ENCODE measurements around the gene CLC.

GRCh38 chr19:39752795-39753194 lies 15.0 kb upstream of the CLC start:
- TF ChIP-seq, protein P1, sequence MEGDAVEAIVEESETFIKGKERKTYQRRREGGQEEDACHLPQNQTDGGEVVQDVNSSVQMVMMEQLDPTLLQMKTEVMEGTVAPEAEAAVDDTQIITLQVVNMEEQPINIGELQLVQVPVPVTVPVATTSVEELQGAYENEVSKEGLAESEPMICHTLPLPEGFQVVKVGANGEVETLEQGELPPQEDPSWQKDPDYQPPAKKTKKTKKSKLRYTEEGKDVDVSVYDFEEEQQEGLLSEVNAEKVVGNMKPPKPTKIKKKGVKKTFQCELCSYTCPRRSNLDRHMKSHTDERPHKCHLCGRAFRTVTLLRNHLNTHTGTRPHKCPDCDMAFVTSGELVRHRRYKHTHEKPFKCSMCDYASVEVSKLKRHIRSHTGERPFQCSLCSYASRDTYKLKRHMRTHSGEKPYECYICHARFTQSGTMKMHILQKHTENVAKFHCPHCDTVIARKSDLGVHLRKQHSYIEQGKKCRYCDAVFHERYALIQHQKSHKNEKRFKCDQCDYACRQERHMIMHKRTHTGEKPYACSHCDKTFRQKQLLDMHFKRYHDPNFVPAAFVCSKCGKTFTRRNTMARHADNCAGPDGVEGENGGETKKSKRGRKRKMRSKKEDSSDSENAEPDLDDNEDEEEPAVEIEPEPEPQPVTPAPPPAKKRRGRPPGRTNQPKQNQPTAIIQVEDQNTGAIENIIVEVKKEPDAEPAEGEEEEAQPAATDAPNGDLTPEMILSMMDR (IDR thresholded peaks at IDR 0.05) = no peak
- no peak for TF ChIP-seq POLR2A (IDR thresholded peaks at IDR 0.05)

Measured in uterus (tissue), 2 donors.